Epithelial cell of esophagus (primary cell): ENCODE measurements around the gene UACA.
"Not testable (repeated sequence)": the region's sequence is repeated elsewhere in the genome, so short reads cannot be mapped to it uniquely, and the experiment has no call there.

Experiments
- DNase-seq: peaks from one replicate; pipeline ENCODE4 v3.0.0; 2010; ENCODE audit warnings: low read depth
- H3K4me3 ChIP-seq: 2 replicates; pipeline ENCODE4 v1.5.1; 2011; ENCODE audit warnings: mild to moderate bottlenecking, low read length, control low read depth
- TF ChIP-seq, protein P1 (sequence below): IDR thresholded peaks from 2 replicates; pipeline ENCODE4 v1.5.1; 2011; ENCODE audit warnings: low read depth, mild to moderate bottlenecking, low read length, control low read depth, inconsistent platforms; ENCODE audit not compliant: insufficient read depth; ENCODE audit errors: missing control alignments

The UACA gene

DNA sequence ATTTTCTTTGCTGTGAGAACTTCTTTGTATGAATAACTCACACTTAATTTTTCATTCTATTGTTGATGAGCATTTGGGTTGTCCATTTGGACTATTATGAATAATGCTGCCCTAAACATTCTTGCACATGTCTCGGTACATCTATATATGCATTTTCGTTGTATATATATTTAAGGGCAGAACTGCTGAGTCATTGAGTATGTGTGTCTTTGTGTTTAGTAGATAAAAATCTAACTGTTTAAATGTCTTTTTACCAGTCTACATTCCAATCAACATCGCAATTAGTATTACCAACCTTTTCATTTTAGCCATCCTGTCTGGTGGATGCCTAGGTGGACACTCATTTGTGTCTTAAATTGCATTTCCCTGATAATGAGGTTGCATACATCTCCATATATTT lies 144.4 kb downstream of the UACA start:
- no peak for DNase-seq

DNA sequence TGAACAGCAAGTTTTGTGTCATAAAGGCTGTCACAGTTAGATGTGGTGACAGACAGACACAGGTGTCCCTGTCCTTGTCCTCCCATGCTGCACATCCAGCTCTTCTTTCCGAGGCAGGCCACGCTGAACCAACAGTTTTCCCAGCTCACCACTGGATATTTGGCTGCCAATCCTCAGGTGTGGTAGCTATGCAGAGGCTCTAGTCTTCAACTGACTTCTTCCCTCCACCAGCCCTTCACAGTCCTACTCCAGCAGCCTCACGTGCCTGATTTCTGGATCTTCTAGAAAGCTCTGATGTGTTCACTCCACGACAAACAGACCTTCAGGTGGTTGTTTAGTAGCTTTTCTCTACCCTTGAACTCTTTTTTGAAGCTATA lies 145.5 kb downstream of the UACA start:
- DNase-seq = no peak
- TF ChIP-seq, protein P1, sequence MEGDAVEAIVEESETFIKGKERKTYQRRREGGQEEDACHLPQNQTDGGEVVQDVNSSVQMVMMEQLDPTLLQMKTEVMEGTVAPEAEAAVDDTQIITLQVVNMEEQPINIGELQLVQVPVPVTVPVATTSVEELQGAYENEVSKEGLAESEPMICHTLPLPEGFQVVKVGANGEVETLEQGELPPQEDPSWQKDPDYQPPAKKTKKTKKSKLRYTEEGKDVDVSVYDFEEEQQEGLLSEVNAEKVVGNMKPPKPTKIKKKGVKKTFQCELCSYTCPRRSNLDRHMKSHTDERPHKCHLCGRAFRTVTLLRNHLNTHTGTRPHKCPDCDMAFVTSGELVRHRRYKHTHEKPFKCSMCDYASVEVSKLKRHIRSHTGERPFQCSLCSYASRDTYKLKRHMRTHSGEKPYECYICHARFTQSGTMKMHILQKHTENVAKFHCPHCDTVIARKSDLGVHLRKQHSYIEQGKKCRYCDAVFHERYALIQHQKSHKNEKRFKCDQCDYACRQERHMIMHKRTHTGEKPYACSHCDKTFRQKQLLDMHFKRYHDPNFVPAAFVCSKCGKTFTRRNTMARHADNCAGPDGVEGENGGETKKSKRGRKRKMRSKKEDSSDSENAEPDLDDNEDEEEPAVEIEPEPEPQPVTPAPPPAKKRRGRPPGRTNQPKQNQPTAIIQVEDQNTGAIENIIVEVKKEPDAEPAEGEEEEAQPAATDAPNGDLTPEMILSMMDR = no peak
- no peak overlapping the region for H3K4me3 ChIP-seq

More for the DNA sequence above, 144.4 kb downstream of the UACA start:
- TF ChIP-seq, protein P1 = no peak
- no peak overlapping the region for H3K4me3 ChIP-seq

DNA sequence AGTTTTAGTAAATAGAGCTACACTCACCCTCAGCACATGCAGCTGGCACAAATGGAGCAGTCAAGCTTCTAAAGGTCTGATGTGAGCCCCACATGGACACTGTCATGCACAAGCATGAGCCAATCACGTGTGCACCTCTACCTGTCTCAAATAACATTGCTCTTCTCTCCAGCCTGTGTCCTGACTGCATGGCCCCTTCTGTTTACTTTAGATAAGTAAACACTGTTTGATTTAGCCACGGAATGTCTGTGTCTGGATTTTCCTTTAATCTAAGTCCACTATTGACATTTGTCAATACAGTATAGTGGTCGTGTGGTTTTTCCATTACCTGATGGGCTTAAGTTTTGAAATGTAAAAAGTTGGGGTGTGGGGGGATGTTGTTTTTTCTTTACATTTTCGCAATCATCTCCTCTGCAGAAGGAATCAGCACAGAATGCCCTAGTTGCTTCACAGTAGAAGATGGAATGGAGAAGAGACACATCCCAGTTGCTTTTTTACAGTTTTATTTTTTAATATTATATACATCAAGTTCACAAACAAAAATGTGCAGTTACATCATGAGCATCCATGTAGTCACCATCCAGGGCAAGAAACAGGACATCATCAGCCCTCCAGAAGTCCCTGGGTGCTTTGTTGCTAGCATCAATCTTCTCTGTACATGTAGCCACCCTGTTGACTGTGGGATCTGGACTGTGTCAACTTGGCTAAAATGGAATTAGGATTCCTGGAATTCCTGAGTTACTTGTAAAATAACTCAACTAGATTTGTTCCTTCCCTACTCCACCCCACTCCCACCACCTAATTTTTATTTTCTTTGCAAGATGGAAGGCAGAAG lies 146.1 kb downstream of the UACA start:
- TF ChIP-seq, protein P1 = no peak
- no peak for DNase-seq
- H3K4me3 ChIP-seq = no peak overlapping the region

DNA sequence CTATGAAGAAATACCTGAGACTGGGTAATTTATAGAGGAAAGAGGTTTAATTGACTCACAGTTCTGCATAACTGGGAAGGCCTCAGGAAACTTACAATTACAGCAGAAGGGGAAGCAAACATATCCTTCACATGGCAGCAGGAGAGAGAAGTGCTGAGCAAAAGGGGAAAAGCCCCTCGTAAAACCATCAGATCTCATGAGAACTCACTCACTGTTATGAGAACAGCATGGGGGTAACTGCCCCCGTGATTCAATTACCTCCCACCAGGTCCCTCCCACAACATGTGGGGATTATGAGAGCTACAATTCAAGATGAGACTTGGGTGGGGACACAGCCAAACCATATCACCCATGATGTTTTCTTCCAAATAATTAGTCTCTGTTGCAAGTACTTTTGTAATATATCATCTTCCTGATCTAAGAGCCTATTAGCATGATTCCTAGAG lies 147.0 kb downstream of the UACA start:
- DNase-seq, H3K4me3 ChIP-seq: not testable (repeated sequence)

DNA sequence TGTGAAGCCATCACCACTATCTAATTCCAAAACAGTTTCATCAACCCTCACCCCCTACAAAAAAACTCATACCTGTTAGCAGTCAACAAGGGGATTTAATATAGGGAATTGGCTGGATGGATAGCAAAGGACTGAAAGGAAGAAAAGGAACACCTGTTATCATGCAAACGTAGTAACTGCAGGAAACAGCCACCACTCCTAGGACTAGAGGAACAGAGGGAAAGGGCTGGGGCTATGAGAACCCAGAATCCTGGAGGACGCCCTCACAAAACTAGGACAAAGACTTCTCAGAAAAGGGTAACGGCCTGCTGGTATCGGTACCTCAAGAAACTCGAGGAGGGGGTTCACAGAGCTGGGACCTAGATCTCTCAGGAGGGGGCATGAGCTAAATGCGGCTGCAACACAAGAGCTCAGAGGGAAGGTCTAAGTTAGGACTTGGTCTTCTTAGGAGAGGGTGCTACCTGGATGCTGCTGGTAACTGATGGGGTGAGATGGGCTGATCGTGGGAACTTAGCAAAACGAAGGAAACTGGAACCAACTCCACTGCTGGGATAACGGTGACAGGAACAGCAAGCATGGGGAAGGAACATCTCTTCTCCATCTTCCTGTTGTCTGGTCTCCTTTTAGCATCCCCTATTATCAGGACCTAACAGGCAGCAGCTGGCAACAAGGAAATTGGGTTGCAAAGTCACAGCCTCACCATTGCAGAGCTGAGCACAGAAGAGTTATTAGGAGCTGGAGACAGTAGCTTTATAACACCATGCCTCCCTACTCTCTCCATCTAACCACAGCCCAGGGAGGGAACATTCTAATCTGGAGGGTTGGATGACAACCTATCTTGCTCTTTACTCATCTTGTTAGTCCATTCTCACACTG lies 147.7 kb downstream of the UACA start:
- no peak overlapping the region for H3K4me3 ChIP-seq
- no peak for DNase-seq
- TF ChIP-seq, protein P1 = no peak

DNA sequence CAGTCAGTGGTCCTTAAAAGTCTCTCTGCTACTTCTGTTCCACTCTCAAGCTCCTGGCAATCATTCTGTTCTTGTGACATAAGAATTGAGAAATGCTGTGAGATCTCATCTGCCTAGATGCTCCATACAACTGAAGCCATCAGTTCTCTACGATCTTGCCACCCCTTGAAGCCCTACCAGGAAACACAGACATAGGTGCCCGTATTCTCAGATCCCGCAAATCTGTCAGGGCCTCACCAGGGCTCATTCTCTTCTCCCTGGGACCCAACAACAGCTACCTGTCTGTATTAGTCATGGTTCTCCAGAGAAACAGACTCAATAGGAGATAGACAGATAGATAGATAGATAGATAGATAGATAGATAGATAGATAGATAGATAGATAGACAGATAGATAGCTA lies 149.1 kb downstream of the UACA start:
- no peak for DNase-seq
- H3K4me3 ChIP-seq = no peak overlapping the region
- TF ChIP-seq, protein P1 = no peak

DNA sequence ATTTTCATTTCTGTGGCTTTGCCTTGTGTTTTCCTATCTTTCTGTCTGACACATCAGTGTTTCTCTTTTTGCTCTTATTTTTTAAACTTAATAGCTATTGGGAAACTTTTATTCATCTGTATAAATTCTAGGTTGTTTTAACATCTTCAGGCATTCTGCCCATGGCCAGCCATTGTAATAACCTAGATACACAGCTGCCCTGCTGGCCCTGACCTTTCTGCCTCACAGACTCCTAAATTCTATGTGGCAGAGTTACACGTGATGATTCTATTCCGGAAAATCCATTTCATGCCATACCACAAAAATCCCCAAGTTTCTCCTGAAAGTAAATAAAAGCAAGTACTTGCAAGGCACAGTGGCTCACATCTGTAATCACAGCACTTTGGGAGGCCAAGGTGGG lies 150.1 kb downstream of the UACA start:
- TF ChIP-seq, protein P1 = no peak
- no peak for DNase-seq

More for the DNA sequence above, 150.1 kb downstream of the UACA start:
- no peak overlapping the region for H3K4me3 ChIP-seq
